NB4 (cell line): ENCODE measurements around the gene BRPF1.

ENCODE experiments used
- MYC ChIP-seq: IDR thresholded peaks from 2 replicates; pipeline ENCODE4 v1.6.1; 2011; ENCODE audit warnings: low read depth, low read length
- POLR2A ChIP-seq: IDR thresholded peaks from 2 replicates; pipeline ENCODE4 v1.6.1; 2011; ENCODE audit warnings: mild to moderate bottlenecking; ENCODE audit not compliant: insufficient read length; ENCODE audit errors: extremely low read depth
- TF ChIP-seq, protein P1 (sequence below): IDR thresholded peaks from one replicate; pipeline ENCODE4 v1.5.1; 2012; ENCODE audit warnings: low read depth, low read length
- TF ChIP-seq, protein P2 (sequence below): IDR thresholded peaks from 2 replicates; pipeline ENCODE4 v1.6.1; 2011; ENCODE audit warnings: low read depth, low read length

DNA sequence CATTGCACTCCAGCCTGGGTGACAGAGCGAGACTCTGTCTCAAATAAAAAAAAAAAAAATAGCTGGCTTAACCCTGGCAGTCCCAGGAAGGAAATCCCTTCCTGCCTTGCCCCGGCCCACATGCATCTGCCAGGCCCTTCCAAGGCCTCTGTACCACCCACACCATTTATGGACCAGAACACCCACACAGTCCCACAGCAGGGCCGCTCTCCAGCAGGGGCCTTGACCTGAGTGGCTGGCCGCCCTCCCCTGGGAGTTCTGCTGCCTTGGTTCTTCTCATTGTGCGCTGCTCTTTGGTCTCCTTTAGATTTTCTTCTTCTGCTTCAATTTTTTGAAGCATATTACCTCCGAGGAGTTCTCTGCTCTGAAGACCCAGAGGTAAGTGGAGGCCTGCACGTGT, 44.0 kb upstream of the BRPF1 start:
- TF ChIP-seq, protein P1, sequence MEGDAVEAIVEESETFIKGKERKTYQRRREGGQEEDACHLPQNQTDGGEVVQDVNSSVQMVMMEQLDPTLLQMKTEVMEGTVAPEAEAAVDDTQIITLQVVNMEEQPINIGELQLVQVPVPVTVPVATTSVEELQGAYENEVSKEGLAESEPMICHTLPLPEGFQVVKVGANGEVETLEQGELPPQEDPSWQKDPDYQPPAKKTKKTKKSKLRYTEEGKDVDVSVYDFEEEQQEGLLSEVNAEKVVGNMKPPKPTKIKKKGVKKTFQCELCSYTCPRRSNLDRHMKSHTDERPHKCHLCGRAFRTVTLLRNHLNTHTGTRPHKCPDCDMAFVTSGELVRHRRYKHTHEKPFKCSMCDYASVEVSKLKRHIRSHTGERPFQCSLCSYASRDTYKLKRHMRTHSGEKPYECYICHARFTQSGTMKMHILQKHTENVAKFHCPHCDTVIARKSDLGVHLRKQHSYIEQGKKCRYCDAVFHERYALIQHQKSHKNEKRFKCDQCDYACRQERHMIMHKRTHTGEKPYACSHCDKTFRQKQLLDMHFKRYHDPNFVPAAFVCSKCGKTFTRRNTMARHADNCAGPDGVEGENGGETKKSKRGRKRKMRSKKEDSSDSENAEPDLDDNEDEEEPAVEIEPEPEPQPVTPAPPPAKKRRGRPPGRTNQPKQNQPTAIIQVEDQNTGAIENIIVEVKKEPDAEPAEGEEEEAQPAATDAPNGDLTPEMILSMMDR: no peak
- TF ChIP-seq POLR2A (no peak), MYC (no peak)
- TF ChIP-seq, protein P2, sequence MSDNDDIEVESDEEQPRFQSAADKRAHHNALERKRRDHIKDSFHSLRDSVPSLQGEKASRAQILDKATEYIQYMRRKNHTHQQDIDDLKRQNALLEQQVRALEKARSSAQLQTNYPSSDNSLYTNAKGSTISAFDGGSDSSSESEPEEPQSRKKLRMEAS: no peak
